Measurements from ENCODE around the gene PEX7. TPM values are rescaled to one million over a fixed set of nuclear protein-coding genes. Genes with fewer than 3 reads are reported as not detected.
"Not testable (repeated sequence)": the region's sequence is repeated elsewhere in the genome, so short reads cannot be mapped to it uniquely, and the experiment has no call there.

The PEX7 gene
- total RNA-seq, 5 donors from 2014 or later (not counting 1 experiment from before 2014, with no cell fraction given): 4.3 to 5.5 (median 4.9) TPM

DNA sequence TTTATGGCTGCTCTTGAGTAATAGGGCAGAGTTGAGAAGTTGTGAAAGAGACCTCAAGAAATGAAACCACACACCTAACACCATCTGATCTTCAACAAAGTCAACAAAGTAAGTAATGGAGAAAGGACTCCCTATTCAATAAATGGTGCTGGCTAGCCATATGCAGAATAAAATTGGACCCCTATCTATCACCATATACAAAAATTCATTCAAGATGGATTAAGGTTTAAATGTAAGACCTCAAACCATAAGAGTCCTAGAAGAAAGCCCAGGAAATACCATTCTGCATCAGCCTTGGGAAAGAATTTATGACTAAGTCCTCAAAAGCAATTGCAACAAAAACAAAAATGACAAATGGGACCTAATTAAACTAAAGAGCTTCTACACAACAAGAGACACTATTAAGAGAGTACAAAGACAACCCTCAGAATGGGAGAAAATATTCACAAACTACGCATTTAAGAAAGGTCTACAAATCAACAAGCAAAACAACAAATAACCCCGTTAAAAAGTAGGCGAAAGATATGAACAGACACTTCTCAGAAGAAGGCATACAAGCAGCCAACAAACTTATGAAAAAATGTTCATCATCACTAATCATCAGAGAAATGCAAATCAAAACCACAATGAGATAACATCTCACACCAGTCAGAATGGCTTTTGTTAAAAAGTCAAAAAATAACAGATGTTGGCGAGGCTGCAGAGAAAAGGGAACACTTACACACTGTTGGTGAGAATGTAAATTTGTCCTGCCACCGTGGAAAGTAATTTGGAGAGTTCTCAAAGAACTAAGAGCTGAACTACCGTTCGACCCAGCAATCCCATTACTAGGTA is 34.1 kb upstream of the PEX7 start:
- peak overlapping the region; percentile 92 to 93 for H3K27ac Mint-ChIP-seq
- H3K9me3 ChIP-seq: no peaks in the 10 kb centered on the region
- H3K4me3 ChIP-seq (ENCODE audit: control insufficient read depth in 1 of 2, extremely low read depth in 1 of 2, low read length in 1 of 2): peak overlapping the region in 1 of 2 donors; percentile 24
- H3K4me3 Mint-ChIP-seq: peak overlapping the region; percentile 39 to 97 (median 73)
- H3K36me3 ChIP-seq (ENCODE audit: control insufficient read depth in 2 of 2, extremely low read depth in 1 of 2, insufficient read depth in 1 of 2, low read length in 1 of 2): no peaks in the 10 kb centered on the region
- peak in 3 of 35 experiments; percentile 18 to 52 (median 28) for DNase-seq
- H3K27me3 ChIP-seq (replicated peaks in 1 of 2; ENCODE audit: control insufficient read depth in 2 of 2, extremely low read depth in 1 of 2, insufficient read depth in 2 of 2, low read length in 1 of 2): no peaks in the 10 kb centered on the region
- H3K4me1 Mint-ChIP-seq: peaks cover 72 to 76% (median 74%) of the 10 kb centered on the region in 3 donors
- H3K27me3 Mint-ChIP-seq: no peaks in the 10 kb centered on the region
- H3K4me1 ChIP-seq (ENCODE audit: control insufficient read depth in 1 of 2, extremely low read depth in 1 of 2, insufficient read depth in 2 of 2, low read length in 2 of 2): peaks cover 23 to 58% of the 10 kb centered on the region in 2 experiments
- H3K36me3 Mint-ChIP-seq: peaks cover 10% of the 10 kb centered on the region
- ATAC-seq (replicated peaks in 1 of 4): no peak
- peak overlapping the region; percentile 73 for H3K27ac ChIP-seq (ENCODE audit: low read length)
- no CpG with 5 or more reads among the region's 7 CpGs for WGBS (ENCODE audit: insufficient coverage)
- ChIA-PET CTCF (interaction anchor here (1.2 to 8.4 kb wide), 3 partner anchors 24 to 143 kb away, joined by 3 to 320 read pairs (median 109); no protein-coding TSS in a partner anchor), POLR2A (interaction anchor here (0.6 to 1.0 kb wide), 3 partner anchors 33 to 43 kb away, joined by 3 to 11 read pairs (median 7); no protein-coding TSS in a partner anchor)
- no peaks in the 10 kb centered on the region for H3K9me3 Mint-ChIP-seq

DNA sequence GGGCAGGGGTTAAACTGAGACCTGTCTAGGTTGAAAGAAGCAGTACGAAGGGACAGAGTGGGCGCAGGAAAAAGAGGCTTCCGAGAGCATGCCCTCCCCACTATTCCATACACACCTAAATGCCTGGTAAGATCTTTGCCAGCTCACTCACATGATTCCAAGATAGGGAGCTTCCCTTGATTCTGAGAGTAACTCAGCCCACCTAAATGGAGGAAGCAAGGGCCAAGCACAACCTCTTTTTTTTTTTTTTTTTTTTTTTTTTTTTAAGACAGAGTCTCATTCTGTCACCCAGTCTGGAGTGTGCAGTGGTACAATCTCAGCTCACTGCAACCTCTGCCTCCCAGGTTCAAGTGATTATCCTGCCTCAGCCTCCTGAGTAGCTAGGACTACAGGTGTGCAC is 33.0 kb upstream of the PEX7 start:
- H3K27me3 Mint-ChIP-seq; H3K27me3 ChIP-seq (replicated peaks in 1 of 2; ENCODE audit: control insufficient read depth in 2 of 2, extremely low read depth in 1 of 2, insufficient read depth in 2 of 2, low read length in 1 of 2); DNase-seq; H3K36me3 ChIP-seq (ENCODE audit: control insufficient read depth in 2 of 2, extremely low read depth in 1 of 2, insufficient read depth in 1 of 2, low read length in 1 of 2); H3K36me3 Mint-ChIP-seq; ATAC-seq (replicated peaks in 1 of 4); H3K9me3 ChIP-seq; H3K9me3 Mint-ChIP-seq: not testable (repeated sequence)
- peaks cover 21 to 51% of the 10 kb centered on the region in 2 experiments for H3K4me1 ChIP-seq (ENCODE audit: control insufficient read depth in 1 of 2, extremely low read depth in 1 of 2, insufficient read depth in 2 of 2, low read length in 2 of 2)
- Mint-ChIP-seq H3K4me1 (peaks cover 64 to 67% (median 65%) of the 10 kb centered on the region in 3 donors), H3K4me3 (peak overlapping the region; percentile 73 to 97 (median 96)), H3K27ac (peak overlapping the region; percentile 92 to 96)
- peak overlapping the region in 1 of 2 donors; percentile 87 for H3K4me3 ChIP-seq (ENCODE audit: control insufficient read depth in 1 of 2, extremely low read depth in 1 of 2, low read length in 1 of 2)
- H3K27ac ChIP-seq (ENCODE audit: low read length): peak overlapping the region; percentile 73
- POLR2A ChIA-PET: interaction anchor here (0.6 to 1.6 kb wide), 8 partner anchors 25 to 1686 kb away, joined by 3 to 17 read pairs (median 5); no protein-coding TSS in a partner anchor
- no CpG with 5 or more reads among the region's 3 CpGs for WGBS (ENCODE audit: insufficient coverage)
- CTCF ChIA-PET: interaction anchor here (0.5 to 8.4 kb wide), 13 partner anchors 8 to 487 kb away, joined by 3 to 320 read pairs (median 5); no protein-coding TSS in a partner anchor

DNA sequence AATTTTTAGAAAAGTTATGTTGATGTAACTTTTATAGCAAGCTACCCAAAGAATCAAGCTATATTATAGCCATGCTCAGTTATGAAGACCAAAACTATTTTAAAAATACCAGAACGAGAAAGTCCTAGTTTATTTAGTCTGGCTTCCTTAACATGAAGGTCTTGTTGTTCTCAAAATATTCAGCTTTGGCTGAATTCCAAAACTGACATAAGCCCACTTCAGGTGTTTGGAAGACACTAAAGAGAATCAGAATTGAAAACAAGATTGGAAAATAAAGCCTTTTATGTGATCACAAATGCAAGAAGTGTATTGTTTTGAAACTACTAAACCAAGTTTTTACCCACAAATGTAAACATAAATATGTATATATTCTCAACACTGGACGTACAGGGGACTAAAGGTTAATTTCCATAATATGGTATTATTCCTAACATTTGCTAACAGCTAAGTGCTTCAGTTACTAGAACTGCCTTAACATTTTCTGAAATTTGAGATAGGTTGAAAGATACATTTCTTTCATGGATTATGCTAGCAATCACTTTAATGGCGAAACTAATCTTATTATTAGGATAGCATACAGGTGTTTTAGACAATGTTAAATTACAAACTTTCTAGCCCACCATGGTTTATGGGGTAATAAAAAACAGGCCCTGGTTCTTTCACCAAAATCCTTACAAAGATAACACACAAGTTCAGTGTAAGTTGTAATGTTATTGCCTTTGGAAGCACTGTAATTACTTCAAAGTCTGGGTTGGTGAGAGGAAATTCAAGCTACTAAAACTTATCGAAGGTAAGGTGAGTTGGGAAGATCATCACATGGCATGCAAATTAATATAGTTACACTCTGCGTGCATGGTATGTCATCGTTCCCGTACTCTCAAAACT is 31.7 kb upstream of the PEX7 start:
- H3K27ac ChIP-seq (ENCODE audit: low read length): peak overlapping the region; percentile 77
- Mint-ChIP-seq H3K4me1 (peaks cover 52 to 55% (median 53%) of the 10 kb centered on the region in 3 donors), H3K36me3 (peaks cover 4% of the 10 kb centered on the region), H3K27ac (peak overlapping the region; percentile 92 to 96), H3K9me3 (no peaks in the 10 kb centered on the region), H3K27me3 (no peaks in the 10 kb centered on the region), H3K4me3 (peak overlapping the region; percentile 96 to 98 (median 97))
- ChIA-PET CTCF (interaction anchor here (0.6 to 8.4 kb wide), 16 partner anchors 9 to 1565 kb away, joined by 3 to 320 read pairs (median 4); partner anchors contain the start of gene PEX7 (in 1 of the 2)), POLR2A (interaction anchor here (0.5 to 1.6 kb wide), 5 partner anchors 11 to 143 kb away, joined by 3 to 6 read pairs (median 5); no protein-coding TSS in a partner anchor)
- H3K36me3 ChIP-seq (ENCODE audit: control insufficient read depth in 2 of 2, extremely low read depth in 1 of 2, insufficient read depth in 1 of 2, low read length in 1 of 2): no peaks in the 10 kb centered on the region
- ATAC-seq (replicated peaks in 1 of 4) (no peak), DNase-seq (no peak)
- no peaks in the 10 kb centered on the region for H3K27me3 ChIP-seq (replicated peaks in 1 of 2; ENCODE audit: control insufficient read depth in 2 of 2, extremely low read depth in 1 of 2, insufficient read depth in 2 of 2, low read length in 1 of 2)
- WGBS (ENCODE audit: insufficient coverage): no CpG with 5 or more reads among the region's 7 CpGs
- H3K4me1 ChIP-seq (ENCODE audit: control insufficient read depth in 1 of 2, extremely low read depth in 1 of 2, insufficient read depth in 2 of 2, low read length in 2 of 2): peaks cover 13 to 42% of the 10 kb centered on the region in 2 experiments
- H3K4me3 ChIP-seq (ENCODE audit: control insufficient read depth in 1 of 2, extremely low read depth in 1 of 2, low read length in 1 of 2): peak overlapping the region; percentile 87 to 90
- H3K9me3 ChIP-seq: no peaks in the 10 kb centered on the region

DNA sequence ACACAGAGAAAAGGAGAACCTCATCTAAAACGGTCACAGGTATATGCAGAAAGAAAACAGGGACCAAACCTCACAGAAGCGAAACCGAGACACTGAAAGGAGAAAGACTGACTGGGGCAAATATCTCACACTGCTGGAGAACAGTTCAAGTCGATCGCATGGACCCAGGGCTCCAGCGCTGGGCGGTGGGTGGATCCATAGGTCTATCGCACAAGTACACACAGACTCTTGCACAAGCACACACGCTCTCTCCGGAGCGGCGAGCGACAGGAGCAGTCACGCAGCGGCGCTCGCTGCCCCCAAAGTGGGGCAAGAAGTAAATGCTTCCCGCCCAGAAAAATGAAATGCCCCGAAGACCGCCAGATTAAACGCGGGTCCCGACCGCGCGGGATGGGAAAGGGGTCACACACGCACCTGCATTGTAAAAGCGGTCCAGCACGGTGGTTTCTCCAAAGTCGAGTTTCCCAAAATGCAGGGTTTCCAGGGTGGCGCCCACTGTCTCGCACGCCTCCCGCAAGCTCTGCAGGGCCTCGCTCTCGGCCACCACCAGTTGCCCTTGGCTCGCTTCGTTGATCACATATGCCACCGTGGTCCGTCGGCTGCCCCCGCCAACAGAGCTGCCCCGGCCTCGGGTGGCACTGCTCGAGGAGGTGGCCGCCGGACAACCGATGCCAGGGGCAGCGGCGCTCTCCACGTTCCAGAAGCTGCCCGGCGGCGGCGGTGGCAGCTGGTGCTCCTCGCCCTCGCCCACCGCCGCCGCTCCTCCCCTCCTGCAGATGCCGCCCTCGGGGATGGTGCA is 30.9 kb upstream of the PEX7 start:
- ChIA-PET CTCF (interaction anchor here (0.5 to 8.4 kb wide), 83 partner anchors 8 to 1736 kb away, joined by 3 to 320 read pairs (median 4); partner anchors contain the start of genes MTFR2 (in 1 of the 2) and PEX7 (in 1 of the 2)), POLR2A (interaction anchor here (0.6 to 1.7 kb wide), 15 partner anchors 26 to 502 kb away, joined by 3 to 13 read pairs (median 4); partner anchors contain the start of gene BCLAF1 (in 1 of the 2))
- no peaks in the 10 kb centered on the region for H3K27me3 Mint-ChIP-seq
- Histone ChIP-seq H3K4me3 (ENCODE audit: control insufficient read depth in 1 of 2, extremely low read depth in 1 of 2, low read length in 1 of 2) (peak overlapping the region; percentile 87 to 90), H3K36me3 (ENCODE audit: control insufficient read depth in 2 of 2, extremely low read depth in 1 of 2, insufficient read depth in 1 of 2, low read length in 1 of 2) (no peaks in the 10 kb centered on the region), H3K27me3 (replicated peaks in 1 of 2; ENCODE audit: control insufficient read depth in 2 of 2, extremely low read depth in 1 of 2, insufficient read depth in 2 of 2, low read length in 1 of 2) (no peaks in the 10 kb centered on the region), H3K4me1 (ENCODE audit: control insufficient read depth in 1 of 2, extremely low read depth in 1 of 2, insufficient read depth in 2 of 2, low read length in 2 of 2) (peaks cover 13 to 35% of the 10 kb centered on the region in 2 experiments), H3K27ac (ENCODE audit: low read length) (peak overlapping the region; percentile 77), H3K9me3 (no peaks in the 10 kb centered on the region)
- peak overlapping the region; percentile 96 to 98 (median 97) for H3K4me3 Mint-ChIP-seq
- peak overlapping the region; percentile 92 to 96 for H3K27ac Mint-ChIP-seq
- peaks cover 4% of the 10 kb centered on the region for H3K36me3 Mint-ChIP-seq
- no peaks in the 10 kb centered on the region for H3K9me3 Mint-ChIP-seq
- peak; percentile 10 to 21 (median 12) for ATAC-seq (replicated peaks in 1 of 4)
- WGBS (ENCODE audit: insufficient coverage): under 1% methylated on average over 59 of the region's 62 CpGs
- H3K4me1 Mint-ChIP-seq: peaks cover 44 to 49% (median 46%) of the 10 kb centered on the region in 3 donors
- DNase-seq: peak in 34 of 35 experiments; percentile 19 to 65 (median 38)

DNA sequence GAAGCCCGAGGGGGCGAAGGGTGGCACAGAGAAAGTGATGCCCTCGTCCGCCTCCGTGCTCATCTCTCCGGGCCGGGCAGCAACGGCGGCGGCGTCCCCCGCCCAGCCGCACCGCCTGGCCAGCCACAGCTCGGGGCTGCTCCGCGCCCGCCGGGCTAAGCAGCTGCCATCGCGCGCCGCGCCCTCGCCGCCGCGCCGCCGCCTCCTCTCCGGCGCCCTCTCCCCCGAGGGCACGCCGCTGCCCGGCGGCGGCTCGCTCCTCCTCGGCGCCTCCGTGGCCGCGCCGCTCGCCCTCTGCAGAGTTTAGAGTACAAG is 30.3 kb upstream of the PEX7 start:
- Mint-ChIP-seq H3K27me3 (no peaks in the 10 kb centered on the region), H3K4me3 (peak overlapping the region; percentile 96 to 98 (median 97)), H3K36me3 (peaks cover 4% of the 10 kb centered on the region), H3K27ac (no peak overlapping the region), H3K4me1 (peaks cover 42 to 46% (median 44%) of the 10 kb centered on the region in 3 donors), H3K9me3 (no peaks in the 10 kb centered on the region)
- POLR2A ChIA-PET: interaction anchor here (0.6 to 1.7 kb wide), 16 partner anchors 27 to 502 kb away, joined by 3 to 13 read pairs (median 4); partner anchors contain the start of gene BCLAF1 (in 1 of the 2)
- Histone ChIP-seq H3K27me3 (replicated peaks in 1 of 2; ENCODE audit: control insufficient read depth in 2 of 2, extremely low read depth in 1 of 2, insufficient read depth in 2 of 2, low read length in 1 of 2) (no peaks in the 10 kb centered on the region), H3K4me1 (ENCODE audit: control insufficient read depth in 1 of 2, extremely low read depth in 1 of 2, insufficient read depth in 2 of 2, low read length in 2 of 2) (peaks cover 13 to 30% of the 10 kb centered on the region in 2 experiments), H3K27ac (ENCODE audit: low read length) (peak overlapping the region; percentile 77), H3K36me3 (ENCODE audit: control insufficient read depth in 2 of 2, extremely low read depth in 1 of 2, insufficient read depth in 1 of 2, low read length in 1 of 2) (no peaks in the 10 kb centered on the region), H3K4me3 (ENCODE audit: control insufficient read depth in 1 of 2, extremely low read depth in 1 of 2, low read length in 1 of 2) (peak overlapping the region; percentile 87 to 90), H3K9me3 (no peaks in the 10 kb centered on the region)
- DNase-seq (peak in 1 of 35 experiments; percentile 37), ATAC-seq (replicated peaks in 1 of 4) (peak; percentile 25 to 41 (median 34))
- WGBS (ENCODE audit: insufficient coverage): 0% methylated on average over 38 of the region's 46 CpGs
- CTCF ChIA-PET: interaction anchor here (0.5 to 8.4 kb wide), 88 partner anchors 8 to 1737 kb away, joined by 3 to 320 read pairs (median 4); partner anchors contain the start of genes MTFR2 (in 1 of the 2) and PEX7 (in 1 of the 2)
